Posterior vena cava (tissue), 2 donors: Measurements from ENCODE around the gene SUMO2. TPM values are rescaled to one million over a fixed set of nuclear protein-coding genes. Genes with fewer than 3 reads are reported as not detected.
"Not testable (repeated sequence)": the region's sequence is repeated elsewhere in the genome, so short reads cannot be mapped to it uniquely, and the experiment has no call there.

Experiments
- DNase-seq: peaks from one replicate; pipeline ENCODE4 v3.0.0-alpha.2; 2020; ENCODE audit warnings: low spot score
- intact Hi-C, 2 donors: fragments of 100-400 bp; cut with DNase I; formaldehyde crosslinking; loops; one replicate each; pipeline versions ENCODE4 v1.14.1 to v1.14.2; 2022 to 2023
- long read RNA-seq, 2 donors: library from polyadenylated mRNA; unstranded; transcript quantifications; one replicate each; pipeline ENCODE4 v2.0.0, GENCODE V29; 2020 to 2021
- total RNA-seq, 2 donors: library from RNA; stranded (reverse); fragmentation: NEBNext Ultra II Directional; extraction: Animal tissue kit (Norgen Biotek cat#: 25700); gene quantifications; one replicate each; pipeline ENCODE4 v1.2.1, GENCODE V29; 2021
- donor health status: DM: yes; HTN: yes; CAD: no.
- donor health status: DM: yes; HTN: yes; CAD: no.

SUMO2 gene
- 100 to 1,000 TPM; 221 to 238 TPM for total RNA-seq
- long read RNA-seq, donor 1, transcript SUMO2-202 (4 exons, 3,190 nt): major isoform, 57 of 64 reads
- long read RNA-seq, donor 1, partial matches to known transcripts: 1 of 64 reads
- long read RNA-seq, donor 1, other reads (novel, unspliced or antisense): 4 of 64 reads
- long read RNA-seq, donor 2, transcript SUMO2-202 (4 exons, 3,190 nt): major isoform, 335 of 353 reads
- long read RNA-seq, donor 2, transcript SUMO2-203 (4 exons, 490 nt): minor isoform, 6 of 353 reads
- long read RNA-seq, donor 2, partial matches to known transcripts: 4 of 353 reads
- long read RNA-seq, donor 2, other reads (novel, unspliced or antisense): 7 of 353 reads

DNA sequence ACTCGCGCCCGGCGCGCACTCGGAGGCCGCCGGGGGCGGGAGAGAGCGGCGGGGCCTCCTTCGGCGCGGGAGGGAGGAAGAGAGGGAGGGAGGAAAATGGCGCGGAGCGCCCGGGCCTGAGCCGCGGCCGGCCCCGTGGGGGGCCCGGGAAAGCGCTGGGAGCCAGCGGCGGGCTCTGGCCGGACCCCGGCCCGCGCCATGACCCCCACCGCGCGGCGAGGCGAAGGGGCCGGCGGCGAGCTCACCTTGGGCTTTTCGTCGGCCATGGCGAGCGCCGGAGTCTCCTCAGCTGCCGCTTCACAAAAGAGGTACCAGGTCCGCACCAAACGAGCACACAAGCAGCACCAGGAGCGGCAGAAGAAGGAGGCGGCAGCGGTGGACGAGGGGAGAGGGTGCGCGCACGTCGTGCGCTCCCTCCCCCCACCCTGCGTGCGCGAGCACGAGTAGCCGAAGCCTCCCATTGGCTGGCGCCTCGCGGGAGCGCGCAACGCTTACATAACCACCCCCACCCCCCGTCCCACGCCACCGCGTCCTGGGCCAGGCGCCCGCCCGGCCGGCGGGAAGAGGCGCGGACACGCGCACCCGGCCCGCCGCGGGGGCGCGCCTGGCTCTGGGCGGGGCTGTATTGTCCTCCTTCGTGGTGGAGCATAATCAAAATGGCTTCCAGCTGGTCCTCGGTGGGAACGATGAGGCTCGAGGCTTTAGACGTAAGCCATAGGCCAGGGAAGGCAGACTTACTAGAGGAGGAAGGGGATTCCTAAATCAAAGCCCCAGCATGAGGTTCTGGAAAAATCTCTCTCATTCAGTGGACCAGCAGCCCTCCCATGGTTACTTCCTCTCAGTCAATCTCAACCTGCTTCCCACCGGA, at the start of gene SUMO2:
Gene SUMO2 (minus strand): TSS at position 391 of the 868 bp plus-strand sequence. CDS start 125 bp downstream, at position 266.
- intact Hi-C loops: loop anchor here in 1 of 2 donors (10.0 kb wide), 1 partner anchor 78 kb away; the partner anchor contains the start of gene ARMC7

GRCh38 chr17:75231741-75232464, 49.1 kb upstream of the SUMO2 start:
- no peak for DNase-seq
- intact Hi-C loops: no loop called here

More for the DNA sequence above, at the start of gene SUMO2:
- peak; percentile 98 for DNase-seq

DNA sequence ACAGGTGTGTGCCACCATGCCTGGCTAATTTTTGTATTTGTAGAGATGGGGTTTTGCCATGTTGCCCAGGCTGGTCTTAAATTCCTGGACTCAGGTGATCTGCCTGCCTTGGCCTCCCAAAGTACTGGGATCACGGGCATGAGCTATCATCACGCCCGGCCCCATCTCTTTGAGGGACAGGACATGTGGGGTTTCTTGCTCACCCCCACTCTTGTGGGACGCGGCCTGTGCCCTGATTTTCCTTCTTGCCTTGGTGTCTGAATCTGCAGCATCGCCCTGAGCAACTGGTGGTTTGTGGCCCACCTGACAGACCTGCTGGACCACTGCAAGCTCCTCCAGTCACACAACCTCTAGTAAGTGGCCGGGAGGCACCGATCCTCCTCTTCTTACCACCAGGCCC, 48.3 kb upstream of the SUMO2 start:
- DNase-seq: peak; percentile 59
- intact Hi-C loops: no loop called here

GRCh38 chr17:75228847-75229246, 46.1 kb upstream of the SUMO2 start:
- DNase-seq: no peak
- intact Hi-C loops: no loop called here

DNA sequence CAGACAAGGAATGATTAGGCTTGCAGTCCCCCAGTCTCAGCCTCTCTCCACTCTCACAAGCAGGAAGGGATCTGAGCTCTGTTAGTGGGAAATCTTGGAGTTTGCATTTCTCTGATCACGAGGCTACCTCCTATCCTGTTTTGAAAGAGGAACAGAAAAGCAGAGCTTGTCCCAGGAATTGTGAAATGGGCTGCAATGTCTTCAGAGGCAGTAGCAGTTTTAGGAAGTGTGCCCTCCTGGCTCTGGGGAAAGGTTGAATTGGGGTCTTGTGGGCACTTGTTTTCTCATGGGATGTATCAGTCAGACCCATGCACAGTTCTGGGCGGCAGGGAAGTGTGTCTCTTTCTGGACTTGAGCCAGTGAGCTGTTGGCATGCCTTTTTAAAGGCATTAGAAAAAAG, 45.5 kb upstream of the SUMO2 start:
- intact Hi-C loops: no loop called here
- DNase-seq: no peak

DNA sequence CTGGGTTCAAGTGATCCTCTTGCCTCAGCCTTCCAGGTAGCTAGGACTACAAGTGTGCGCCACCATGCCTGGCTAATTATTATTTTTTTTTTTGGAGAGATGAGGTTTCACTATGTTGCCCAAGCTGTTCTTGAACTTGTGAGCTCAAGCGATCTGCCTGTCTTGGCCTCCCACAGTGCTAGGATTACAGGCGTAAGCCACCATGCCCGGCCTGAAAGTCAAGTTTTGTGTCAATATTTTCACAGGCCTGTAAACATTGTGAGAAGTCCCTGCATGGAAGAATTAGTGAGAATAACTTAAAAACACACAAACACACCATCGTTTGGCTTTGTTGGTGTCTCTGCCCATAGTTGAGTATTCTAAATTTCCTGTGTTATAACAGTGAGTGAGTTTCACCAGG, 45.0 kb upstream of the SUMO2 start:
- intact Hi-C loops: no loop called here
- DNase-seq: no peak

DNA sequence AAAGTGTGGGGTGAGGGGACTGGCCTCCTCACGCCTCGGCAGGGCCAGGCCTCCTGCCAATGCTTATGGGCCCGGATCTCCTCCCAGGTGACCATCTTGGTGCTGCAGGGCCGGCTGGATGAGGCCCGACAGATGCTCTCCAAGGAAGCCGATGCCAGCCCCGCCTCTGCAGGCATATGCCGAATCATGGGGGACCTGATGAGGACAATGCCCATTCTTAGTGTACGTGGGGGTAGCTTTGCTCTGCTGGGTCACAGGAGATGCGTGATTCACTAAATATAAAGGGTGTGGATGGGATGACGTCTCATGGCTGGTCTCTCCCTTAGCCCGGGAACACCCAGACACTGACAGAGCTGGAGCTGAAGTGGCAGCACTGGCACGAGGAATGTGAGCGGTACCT, 42.3 kb upstream of the SUMO2 start:
- intact Hi-C loops: no loop called here
- DNase-seq: no peak

GRCh38 chr17:75219815-75220214, 37.1 kb upstream of the SUMO2 start:
- intact Hi-C loops: no loop called here
- no peak for DNase-seq

DNA sequence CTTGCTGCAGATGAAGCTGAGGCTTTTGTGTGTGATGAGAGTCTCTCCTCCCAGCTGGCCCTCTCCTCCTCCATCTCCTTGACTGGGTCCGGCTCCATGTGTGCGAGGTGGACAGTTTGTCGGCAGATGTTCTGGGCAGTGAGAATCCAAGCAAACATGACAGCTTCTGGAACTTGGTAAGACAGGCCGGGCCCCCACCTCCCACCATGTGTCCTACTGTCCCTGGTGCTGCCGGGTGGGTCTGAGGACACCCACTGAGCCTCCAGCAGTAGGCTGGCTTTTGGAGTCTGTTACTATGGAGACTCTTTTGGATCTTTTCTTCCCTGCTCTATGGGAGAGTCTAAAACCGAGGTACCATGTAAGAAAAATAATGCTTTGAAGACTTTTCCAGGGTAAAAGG, 35.4 kb upstream of the SUMO2 start:
- intact Hi-C loops: no loop called here
- no peak for DNase-seq

- no peak for DNase-seq
- intact Hi-C loops: loop anchor here (10.0 kb wide), 3 partner anchors 144 to 224 kb away; partner anchors contain the start of genes ATP5PD (in 1 of the 2), CDR2L (in 1 of the 2) and KCTD2 (in 1 of the 2)
These were observed 26.3 kb upstream of the SUMO2 start for GRCh38 chr17:75209061-75209460.

DNA sequence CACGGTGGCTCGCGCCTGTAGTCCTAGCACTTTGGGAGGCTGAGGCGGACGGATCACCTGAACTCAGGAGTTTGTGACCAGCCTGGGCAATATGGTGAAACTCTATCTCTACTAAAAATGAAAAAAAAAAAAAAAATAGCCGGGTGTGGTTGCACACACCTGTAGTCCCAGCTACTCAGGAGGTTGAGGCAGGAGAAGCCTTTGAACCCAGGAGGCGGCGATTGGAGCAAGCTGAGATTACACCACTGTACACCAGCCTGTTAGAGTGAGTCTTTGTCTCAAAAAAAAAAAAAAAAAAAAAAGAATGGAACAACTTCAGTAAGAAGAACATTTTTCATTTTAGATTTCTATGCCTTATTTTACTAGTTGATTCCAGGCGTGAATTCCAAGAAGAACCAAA, 25.4 kb upstream of the SUMO2 start:
- DNase-seq: no peak
- intact Hi-C loops: loop anchor here (10.0 kb wide), 3 partner anchors 143 to 223 kb away; partner anchors contain the start of genes ATP5PD (in 1 of the 2), CDR2L (in 1 of the 2) and KCTD2 (in 1 of the 2)

- no peak for DNase-seq
- intact Hi-C loops: loop anchor here (10.0 kb wide), 3 partner anchors 143 to 223 kb away; partner anchors contain the start of genes ATP5PD (in 1 of the 2), CDR2L (in 1 of the 2) and KCTD2 (in 1 of the 2)
These were observed 25.0 kb upstream of the SUMO2 start for GRCh38 chr17:75207760-75208159.

DNA sequence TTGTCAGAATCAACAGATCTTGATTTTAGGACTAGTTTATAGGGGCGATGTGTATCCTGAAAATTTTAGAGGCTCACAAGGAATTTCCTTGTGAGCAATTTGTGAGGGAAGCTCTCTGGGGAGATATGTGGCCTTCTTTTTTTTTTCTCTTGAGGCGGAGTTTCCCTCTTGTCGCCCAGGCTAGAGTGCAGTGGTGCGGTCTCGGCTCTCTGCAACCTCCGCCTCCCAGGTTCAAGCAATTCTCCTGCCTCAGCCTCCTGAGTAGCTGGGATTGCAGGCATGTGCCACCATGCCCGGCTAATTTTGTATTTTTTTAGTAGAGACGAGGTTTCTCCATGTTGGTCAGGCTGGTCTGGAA, 24.3 kb upstream of the SUMO2 start:
- intact Hi-C loops: loop anchor here (10.0 kb wide), 3 partner anchors 142 to 222 kb away; partner anchors contain the start of genes ATP5PD (in 1 of the 2), CDR2L (in 1 of the 2) and KCTD2 (in 1 of the 2)

DNA sequence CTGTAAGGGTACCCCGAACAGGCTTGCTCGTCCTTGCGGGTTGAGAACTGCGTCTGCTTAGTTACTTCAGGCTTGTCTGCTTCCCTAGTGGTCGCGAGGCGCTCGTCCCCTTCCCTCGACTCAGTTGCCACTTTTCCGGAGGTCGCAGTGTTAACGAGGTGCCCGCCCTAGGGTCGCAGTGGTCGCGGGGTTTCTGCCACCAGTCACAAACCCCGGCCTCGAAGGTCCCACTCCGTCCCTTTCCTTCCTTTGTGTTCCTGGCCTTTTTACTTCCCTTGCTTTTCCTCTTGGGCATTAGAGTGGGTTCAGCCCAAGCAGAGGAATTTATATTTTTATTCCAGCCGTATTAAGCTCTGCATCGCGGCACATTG, 23.0 kb upstream of the SUMO2 start:
- DNase-seq: no peak
- intact Hi-C loops: loop anchor here (10.0 kb wide), 3 partner anchors 141 to 221 kb away; partner anchors contain the start of genes ATP5PD (in 1 of the 2), CDR2L (in 1 of the 2) and KCTD2 (in 1 of the 2)

More for the DNA sequence above, 24.3 kb upstream of the SUMO2 start:
- not testable (repeated sequence) for DNase-seq

DNA sequence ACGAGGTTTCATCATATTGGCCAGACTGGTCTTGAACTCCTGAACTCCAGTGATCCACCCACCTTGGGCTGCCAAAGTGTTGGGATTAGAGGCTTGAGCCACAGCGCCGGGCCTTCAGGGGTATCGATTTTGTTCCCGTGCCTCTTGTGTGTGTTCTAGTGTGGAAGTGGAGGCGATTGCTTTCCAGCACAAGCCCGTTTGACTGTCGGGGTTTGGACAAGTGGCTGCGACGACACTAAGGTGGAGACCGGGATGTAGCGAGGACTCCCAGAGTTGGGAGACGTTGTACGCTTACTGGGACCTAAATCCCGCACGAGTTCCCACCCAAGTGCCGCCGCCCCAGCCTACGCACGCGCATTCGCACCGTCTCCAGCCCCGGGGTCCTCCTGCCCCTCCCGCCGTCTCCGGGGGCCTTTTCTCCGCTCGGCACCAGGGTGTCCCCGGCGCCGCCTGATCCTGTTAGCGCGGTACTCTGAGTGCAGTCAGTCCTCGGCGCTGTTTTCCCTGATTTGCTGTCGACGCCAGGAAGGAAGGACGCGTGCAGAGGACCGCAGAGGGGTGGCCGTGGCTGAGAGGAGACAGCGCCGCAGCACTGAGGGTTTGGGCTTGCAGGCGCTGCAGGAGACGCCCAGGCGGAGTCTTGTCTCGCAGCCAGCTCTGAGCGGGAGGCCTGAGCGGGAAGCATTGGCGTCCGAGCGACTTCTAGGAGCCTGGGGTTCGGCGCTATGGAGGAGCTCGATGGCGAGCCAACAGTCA, 22.5 kb upstream of the SUMO2 start, which contains the start of gene NUP85:
Gene NUP85 (plus strand): TSS at position 643 of the 756 bp plus-strand sequence. CDS start 83 bp downstream, at position 726.
- intact Hi-C loops: loop anchor here (10.0 kb wide), 3 partner anchors 140 to 220 kb away; partner anchors contain the start of genes ATP5PD (in 1 of the 2), CDR2L (in 1 of the 2) and KCTD2 (in 1 of the 2)
- peak; percentile 98 for DNase-seq

- intact Hi-C loops: loop anchor here (10.0 kb wide), 3 partner anchors 135 to 215 kb away; partner anchors contain the start of genes ATP5PD (in 1 of the 2), CDR2L (in 1 of the 2) and KCTD2 (in 1 of the 2)
- DNase-seq: no peak
These were observed 17.3 kb upstream of the SUMO2 start for GRCh38 chr17:75199886-75200618.

GRCh38 chr17:75194879-75195278, 12.1 kb upstream of the SUMO2 start:
- intact Hi-C loops: no loop called here
- DNase-seq: no peak
